Skeletal muscle tissue (tissue), 4 donors: ENCODE measurements around the gene GRM2. TPM values are rescaled to one million over a fixed set of nuclear protein-coding genes. Genes with fewer than 3 reads are reported as not detected.

Experiments
- H3K27ac ChIP-seq: one replicate; pipeline ENCODE4 v1.7.0; 2013; ENCODE audit warnings: mild to moderate bottlenecking, low read depth, low read length, inconsistent platforms
- H3K27me3 ChIP-seq, 3 donors: one replicate each; pipeline ENCODE4 v1.7.0; 2013; ENCODE audit warnings: low read length in 3 of 3; ENCODE audit not compliant: control insufficient read depth in 3 of 3, insufficient read depth in 3 of 3
- H3K36me3 ChIP-seq, 3 donors: one replicate each; pipeline ENCODE4 v1.7.0; 2013; ENCODE audit warnings: low read length in 3 of 3; ENCODE audit not compliant: control insufficient read depth in 3 of 3, insufficient read depth in 3 of 3
- H3K4me1 ChIP-seq, 3 donors: one replicate each; pipeline ENCODE4 v1.7.0; 2013; ENCODE audit warnings: low read length in 3 of 3, mild to moderate bottlenecking in 3 of 3; ENCODE audit not compliant: control insufficient read depth in 3 of 3, insufficient read depth in 3 of 3
- H3K4me3 ChIP-seq, 3 donors: one replicate each; pipeline ENCODE4 v1.7.0; 2013; ENCODE audit warnings: low read length in 3 of 3
- H3K9ac ChIP-seq, 3 donors: one replicate each; pipeline ENCODE4 v1.7.0; 2013; ENCODE audit warnings: low read length in 3 of 3, mild to moderate bottlenecking in 3 of 3, moderate library complexity in 2 of 3, low read depth in 1 of 3
- H3K9me3 ChIP-seq, 3 donors: one replicate each; pipeline ENCODE4 v1.7.0; 2013; ENCODE audit warnings: low read length in 3 of 3; ENCODE audit not compliant: control insufficient read depth in 3 of 3
- total RNA-seq: library from RNA; depleted of rRNA; stranded (reverse); fragments of >200 nt; gene quantifications from one replicate; pipeline ENCODE4 v1.2.3, GENCODE V29; 2014
- donor health status: Osteomylitis.

Gene GRM2
- total RNA-seq, 1 donor from 2014 or later = not detected

DNA sequence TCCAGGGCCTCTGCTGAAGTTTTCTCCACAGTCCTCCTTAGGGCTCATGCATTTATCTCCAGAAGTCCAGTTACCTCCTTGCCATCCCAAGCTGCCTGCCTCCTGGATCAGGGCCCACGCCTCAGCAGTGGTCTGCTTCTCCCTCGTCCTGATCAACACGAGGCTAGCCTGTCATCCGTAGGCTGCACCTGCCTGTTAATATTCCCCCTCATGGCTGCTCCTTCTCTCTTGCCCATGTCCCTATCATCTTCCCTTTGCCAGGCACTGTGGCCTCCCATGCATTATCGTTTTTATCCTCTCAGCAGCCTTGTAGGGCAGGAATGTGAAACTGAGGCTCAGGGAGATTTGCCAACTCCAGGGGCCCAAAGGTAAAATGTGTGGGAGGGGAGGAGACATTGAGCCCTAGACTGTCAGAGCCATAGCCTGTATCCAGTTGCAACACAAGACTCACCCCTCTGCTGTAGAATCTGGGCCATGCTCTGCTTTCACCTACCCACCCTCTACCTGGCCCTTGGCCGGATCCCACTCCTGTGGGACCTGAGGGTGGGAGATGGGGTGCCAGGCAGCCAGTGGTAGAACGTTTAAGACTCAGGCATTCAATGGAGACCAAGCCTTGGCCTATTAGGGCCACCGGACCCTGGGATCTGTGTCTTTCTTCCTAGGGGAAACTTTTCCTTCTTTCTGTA lies 4.6 kb downstream of the GRM2 start:
- Histone ChIP-seq H3K4me3 (no peak overlapping the region), H3K9ac (no peak overlapping the region), H3K27me3 (no peaks in the 10 kb centered on the region), H3K36me3 (no peaks in the 10 kb centered on the region), H3K27ac (no peak overlapping the region), H3K9me3 (no peaks in the 10 kb centered on the region), H3K4me1 (peaks cover 0 to 3% (median 3%) of the 10 kb centered on the region in 3 donors)

DNA sequence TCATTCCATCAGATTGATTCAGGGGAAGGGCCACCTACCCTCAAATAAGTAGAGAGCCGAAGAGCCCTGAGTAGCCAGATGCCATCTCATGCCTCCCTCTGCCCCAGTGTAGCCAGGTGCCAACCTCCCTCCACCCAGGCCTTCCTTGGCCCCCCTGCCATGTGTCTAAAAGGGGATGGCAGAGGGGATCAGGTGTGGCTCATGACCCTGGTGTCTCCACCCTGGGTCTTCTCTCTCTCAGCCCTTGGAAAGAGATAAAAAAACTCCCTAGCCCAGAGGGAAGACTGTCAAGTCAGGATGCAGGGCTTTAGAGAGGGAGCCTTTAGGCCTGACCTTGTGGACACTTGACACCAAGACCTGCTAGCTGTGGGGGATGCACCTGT lies 5.2 kb downstream of the GRM2 start:
- H3K36me3 ChIP-seq = no peaks in the 10 kb centered on the region
- H3K4me3 ChIP-seq = no peak overlapping the region
- no peak overlapping the region for H3K27ac ChIP-seq
- peaks cover 0 to 3% (median 2%) of the 10 kb centered on the region in 3 donors for H3K4me1 ChIP-seq
- H3K9ac ChIP-seq = no peak overlapping the region
- H3K9me3 ChIP-seq = no peaks in the 10 kb centered on the region
- no peaks in the 10 kb centered on the region for H3K27me3 ChIP-seq

DNA sequence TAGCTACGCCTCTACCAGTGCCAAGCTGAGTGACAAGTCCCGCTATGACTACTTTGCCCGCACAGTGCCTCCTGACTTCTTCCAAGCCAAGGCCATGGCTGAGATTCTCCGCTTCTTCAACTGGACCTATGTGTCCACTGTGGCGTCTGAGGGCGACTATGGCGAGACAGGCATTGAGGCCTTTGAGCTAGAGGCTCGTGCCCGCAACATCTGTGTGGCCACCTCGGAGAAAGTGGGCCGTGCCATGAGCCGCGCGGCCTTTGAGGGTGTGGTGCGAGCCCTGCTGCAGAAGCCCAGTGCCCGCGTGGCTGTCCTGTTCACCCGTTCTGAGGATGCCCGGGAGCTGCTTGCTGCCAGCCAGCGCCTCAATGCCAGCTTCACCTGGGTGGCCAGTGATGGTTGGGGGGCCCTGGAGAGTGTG lies 5.7 kb downstream of the GRM2 start:
- no peaks in the 10 kb centered on the region for H3K4me1 ChIP-seq
- H3K4me3 ChIP-seq = no peak overlapping the region
- H3K9me3 ChIP-seq = no peaks in the 10 kb centered on the region
- no peak overlapping the region for H3K27ac ChIP-seq
- H3K36me3 ChIP-seq = no peaks in the 10 kb centered on the region
- no peak overlapping the region for H3K9ac ChIP-seq
- no peaks in the 10 kb centered on the region for H3K27me3 ChIP-seq

DNA sequence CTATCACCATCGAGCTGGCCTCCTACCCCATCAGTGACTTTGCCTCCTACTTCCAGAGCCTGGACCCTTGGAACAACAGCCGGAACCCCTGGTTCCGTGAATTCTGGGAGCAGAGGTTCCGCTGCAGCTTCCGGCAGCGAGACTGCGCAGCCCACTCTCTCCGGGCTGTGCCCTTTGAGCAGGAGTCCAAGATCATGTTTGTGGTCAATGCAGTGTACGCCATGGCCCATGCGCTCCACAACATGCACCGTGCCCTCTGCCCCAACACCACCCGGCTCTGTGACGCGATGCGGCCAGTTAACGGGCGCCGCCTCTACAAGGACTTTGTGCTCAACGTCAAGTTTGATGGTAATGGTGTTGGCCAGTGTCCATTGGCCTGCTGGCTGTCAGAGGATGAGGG lies 6.1 kb downstream of the GRM2 start:
- Histone ChIP-seq H3K27ac (no peak overlapping the region), H3K36me3 (no peaks in the 10 kb centered on the region), H3K9ac (no peak overlapping the region), H3K27me3 (no peaks in the 10 kb centered on the region), H3K4me3 (no peak overlapping the region), H3K4me1 (no peaks in the 10 kb centered on the region), H3K9me3 (no peaks in the 10 kb centered on the region)

DNA sequence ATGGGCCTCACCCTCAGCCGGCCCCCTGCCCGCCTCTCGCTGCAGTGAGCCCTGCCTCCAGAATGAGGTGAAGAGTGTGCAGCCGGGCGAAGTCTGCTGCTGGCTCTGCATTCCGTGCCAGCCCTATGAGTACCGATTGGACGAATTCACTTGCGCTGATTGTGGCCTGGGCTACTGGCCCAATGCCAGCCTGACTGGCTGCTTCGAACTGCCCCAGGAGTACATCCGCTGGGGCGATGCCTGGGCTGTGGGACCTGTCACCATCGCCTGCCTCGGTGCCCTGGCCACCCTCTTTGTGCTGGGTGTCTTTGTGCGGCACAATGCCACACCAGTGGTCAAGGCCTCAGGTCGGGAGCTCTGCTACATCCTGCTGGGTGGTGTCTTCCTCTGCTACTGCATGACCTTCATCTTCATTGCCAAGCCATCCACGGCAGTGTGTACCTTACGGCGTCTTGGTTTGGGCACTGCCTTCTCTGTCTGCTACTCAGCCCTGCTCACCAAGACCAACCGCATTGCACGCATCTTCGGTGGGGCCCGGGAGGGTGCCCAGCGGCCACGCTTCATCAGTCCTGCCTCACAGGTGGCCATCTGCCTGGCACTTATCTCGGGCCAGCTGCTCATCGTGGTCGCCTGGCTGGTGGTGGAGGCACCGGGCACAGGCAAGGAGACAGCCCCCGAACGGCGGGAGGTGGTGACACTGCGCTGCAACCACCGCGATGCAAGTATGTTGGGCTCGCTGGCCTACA lies 8.5 kb downstream of the GRM2 start:
- Histone ChIP-seq H3K4me1 (no peaks in the 10 kb centered on the region), H3K9me3 (no peaks in the 10 kb centered on the region), H3K27ac (no peak overlapping the region), H3K9ac (no peak overlapping the region), H3K4me3 (no peak overlapping the region), H3K27me3 (no peaks in the 10 kb centered on the region), H3K36me3 (no peaks in the 10 kb centered on the region)

DNA sequence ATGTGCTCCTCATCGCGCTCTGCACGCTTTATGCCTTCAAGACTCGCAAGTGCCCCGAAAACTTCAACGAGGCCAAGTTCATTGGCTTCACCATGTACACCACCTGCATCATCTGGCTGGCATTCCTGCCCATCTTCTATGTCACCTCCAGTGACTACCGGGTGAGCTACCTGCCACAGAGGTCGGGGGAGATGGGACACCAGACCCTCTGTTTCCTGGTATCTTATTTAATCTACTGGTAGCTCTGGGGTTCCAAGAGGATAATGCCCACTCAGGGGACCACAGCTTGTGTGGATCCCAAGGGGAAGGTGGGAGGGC lies 9.1 kb downstream of the GRM2 start:
- Histone ChIP-seq H3K9me3 (no peaks in the 10 kb centered on the region), H3K4me3 (no peak overlapping the region), H3K36me3 (no peaks in the 10 kb centered on the region), H3K9ac (no peak overlapping the region), H3K27me3 (no peaks in the 10 kb centered on the region), H3K4me1 (no peaks in the 10 kb centered on the region), H3K27ac (no peak overlapping the region)

DNA sequence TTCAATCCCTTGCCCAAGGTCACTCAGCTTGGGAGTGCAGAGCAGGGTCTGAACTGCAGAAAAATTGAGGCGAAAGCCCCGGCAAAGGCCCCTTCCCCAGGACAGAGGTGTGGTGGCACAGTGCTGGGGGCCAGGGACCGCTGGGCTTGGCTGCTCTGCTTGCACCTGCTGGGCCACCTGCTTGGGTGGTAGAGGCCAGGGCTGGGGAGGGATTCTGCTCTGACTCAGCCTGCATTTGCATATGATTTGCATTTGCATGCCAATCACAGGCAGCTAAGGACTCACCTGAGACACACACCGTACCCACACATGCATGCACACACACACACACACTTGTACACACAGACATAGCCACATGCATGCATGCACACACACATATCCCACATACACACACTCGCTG lies 9.9 kb downstream of the GRM2 start:
- Histone ChIP-seq H3K9ac (no peak overlapping the region), H3K27me3 (no peaks in the 10 kb centered on the region), H3K36me3 (no peaks in the 10 kb centered on the region), H3K4me3 (no peak overlapping the region), H3K27ac (no peak overlapping the region), H3K9me3 (no peaks in the 10 kb centered on the region), H3K4me1 (no peaks in the 10 kb centered on the region)

DNA sequence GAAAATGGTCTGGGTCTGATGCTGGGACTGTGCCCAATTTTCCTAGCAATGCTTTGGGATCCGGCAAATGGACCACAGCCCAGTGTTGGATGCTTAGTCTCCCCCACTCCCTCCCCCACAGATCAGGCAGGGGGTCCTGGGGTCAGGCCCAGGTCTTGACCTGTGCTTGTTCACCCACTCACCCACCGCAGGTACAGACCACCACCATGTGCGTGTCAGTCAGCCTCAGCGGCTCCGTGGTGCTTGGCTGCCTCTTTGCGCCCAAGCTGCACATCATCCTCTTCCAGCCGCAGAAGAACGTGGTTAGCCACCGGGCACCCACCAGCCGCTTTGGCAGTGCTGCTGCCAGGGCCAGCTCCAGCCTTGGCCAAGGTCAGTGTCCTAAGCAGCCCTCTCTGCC lies 10.6 kb downstream of the GRM2 start:
- H3K9me3 ChIP-seq = no peaks in the 10 kb centered on the region
- no peak overlapping the region for H3K27ac ChIP-seq
- no peaks in the 10 kb centered on the region for H3K36me3 ChIP-seq
- H3K4me3 ChIP-seq = no peak overlapping the region
- H3K4me1 ChIP-seq = no peaks in the 10 kb centered on the region
- H3K9ac ChIP-seq = no peak overlapping the region
- H3K27me3 ChIP-seq = no peaks in the 10 kb centered on the region

DNA sequence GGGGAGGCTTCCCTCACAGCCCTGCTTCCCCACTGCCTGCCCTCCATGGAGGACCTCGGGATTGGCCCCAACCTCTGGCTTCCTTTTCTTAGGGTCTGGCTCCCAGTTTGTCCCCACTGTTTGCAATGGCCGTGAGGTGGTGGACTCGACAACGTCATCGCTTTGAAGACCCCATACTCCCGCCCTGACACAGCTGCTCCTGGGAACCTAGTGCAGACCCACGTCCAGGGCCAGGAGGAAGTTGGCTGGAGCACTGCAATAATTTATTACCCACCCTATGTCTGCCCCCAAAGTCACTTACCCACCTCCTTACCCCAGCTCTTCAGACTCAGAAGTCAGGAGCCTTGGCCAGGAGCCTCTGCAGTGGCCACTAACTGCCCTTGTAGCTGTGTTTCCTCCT lies 11.1 kb downstream of the GRM2 start:
- Histone ChIP-seq H3K36me3 (no peaks in the 10 kb centered on the region), H3K9me3 (no peaks in the 10 kb centered on the region), H3K9ac (no peak overlapping the region), H3K27ac (no peak overlapping the region), H3K4me1 (no peaks in the 10 kb centered on the region), H3K27me3 (no peaks in the 10 kb centered on the region), H3K4me3 (no peak overlapping the region)

DNA sequence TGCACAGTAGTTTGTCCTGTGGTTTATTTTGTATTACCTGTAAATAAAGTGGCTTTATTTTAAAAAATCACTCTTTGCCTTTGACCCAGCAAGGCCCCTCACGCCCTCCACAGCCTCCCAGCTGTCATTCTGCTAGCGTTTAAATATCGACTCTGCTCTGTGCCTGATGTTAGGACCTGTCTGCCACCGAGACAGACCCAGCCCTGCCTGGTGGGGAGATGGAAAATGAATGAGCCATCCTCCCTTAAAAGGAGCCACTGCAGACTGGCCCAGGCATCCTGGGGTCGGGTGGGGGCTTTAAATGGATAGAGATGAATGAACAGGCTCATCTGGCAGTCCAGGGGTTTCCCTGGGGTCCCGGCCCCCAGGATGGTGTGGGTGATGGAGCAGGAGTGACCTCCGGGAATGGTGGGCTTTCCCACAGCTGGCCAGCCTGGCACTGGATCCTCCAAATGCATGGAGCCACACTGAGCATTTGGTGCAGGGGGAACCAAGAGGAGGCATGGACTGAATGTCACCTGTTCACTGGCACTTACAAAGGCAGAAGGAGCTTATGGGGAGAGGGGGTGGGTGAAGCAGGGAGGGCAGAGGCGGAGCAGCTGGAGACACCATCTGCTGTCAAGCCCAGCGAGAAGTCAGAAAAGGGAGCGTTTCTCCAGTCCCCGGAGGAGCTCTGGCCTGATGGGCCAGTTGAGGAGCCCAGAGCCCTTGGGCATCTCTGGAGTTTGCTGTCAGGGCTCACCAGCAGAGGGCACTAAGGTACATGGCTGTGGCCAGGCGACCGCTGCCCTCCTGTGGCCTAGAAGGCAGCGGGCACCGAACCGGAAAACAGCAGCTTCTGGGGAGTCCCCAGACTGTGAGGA lies 11.9 kb downstream of the GRM2 start:
- Histone ChIP-seq H3K4me1 (no peaks in the 10 kb centered on the region), H3K27ac (no peak overlapping the region), H3K9me3 (no peaks in the 10 kb centered on the region), H3K9ac (no peak overlapping the region), H3K27me3 (no peaks in the 10 kb centered on the region), H3K36me3 (no peaks in the 10 kb centered on the region), H3K4me3 (no peak overlapping the region)
